Stimulated activated CD4-positive, alpha-beta T cell treated with anti-CD3 and anti-CD28 coated beads, Interleukin-4, amount 100 ng/mL, for 1 hour (primary cell): ENCODE results near the gene SLC1A2.

ENCODE experiments used
- DNase-seq: peaks from one replicate; pipeline ENCODE4 v3.0.0-alpha.2; 2020

Gene SLC1A2

DNA sequence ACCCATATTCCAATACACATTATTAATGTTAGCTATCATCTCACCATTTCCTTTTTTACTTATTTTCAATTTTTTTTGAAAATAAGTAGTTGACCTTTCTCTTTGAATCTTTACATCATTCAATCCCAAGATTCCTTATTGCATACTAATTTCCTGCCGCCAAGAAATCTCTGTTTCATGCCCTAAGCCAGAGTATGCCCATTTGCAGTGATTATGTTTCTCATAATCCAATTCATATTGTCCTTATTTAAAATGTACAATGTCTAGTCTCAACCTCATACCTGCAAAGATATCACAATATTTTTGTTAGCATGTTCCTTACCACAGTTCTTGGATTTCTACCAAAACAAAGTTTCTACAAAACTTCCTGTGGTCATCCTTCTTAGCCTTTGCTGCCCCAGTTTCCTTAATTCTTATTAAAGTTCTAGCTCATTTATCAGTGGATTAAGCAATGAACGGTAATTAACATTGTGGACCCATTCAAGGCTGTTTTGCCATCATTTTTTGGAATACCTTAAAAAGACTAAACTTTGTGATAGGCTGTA, 205.1 kb downstream of the SLC1A2 start:
- no peak for DNase-seq

GRCh38 chr11:35211952-35212351, 207.4 kb downstream of the SLC1A2 start:
- DNase-seq = no peak

DNA sequence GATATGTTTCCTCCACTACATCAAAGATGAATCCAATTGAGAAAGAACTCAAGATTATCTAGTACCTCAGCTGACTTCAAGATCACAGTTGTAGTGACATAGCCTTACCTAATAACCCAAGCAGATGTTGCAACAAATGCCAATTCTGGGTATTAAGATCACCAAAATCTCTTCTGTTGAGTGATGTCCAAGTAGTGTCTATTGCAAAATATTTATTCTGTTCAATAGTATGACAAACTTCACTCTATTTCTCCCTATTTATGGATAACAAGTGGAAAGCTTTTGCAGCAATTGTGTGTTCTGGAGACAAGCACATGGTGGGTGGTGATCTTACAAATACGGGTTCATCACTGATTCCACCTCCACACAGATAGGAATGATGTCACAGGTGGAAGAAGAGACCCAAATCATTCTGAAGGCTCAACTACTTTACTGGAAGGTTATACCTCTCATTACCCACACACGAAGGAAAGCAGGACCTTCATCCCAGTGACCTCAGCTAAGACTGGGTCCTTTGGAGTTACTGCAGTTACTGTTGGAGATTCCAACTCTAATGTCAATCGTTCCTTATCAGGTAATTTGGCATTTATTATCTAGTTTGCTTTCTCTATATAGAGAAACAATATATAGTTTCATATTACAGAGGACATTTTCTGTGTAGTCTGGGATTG, 208.3 kb downstream of the SLC1A2 start:
- DNase-seq = no peak

DNA sequence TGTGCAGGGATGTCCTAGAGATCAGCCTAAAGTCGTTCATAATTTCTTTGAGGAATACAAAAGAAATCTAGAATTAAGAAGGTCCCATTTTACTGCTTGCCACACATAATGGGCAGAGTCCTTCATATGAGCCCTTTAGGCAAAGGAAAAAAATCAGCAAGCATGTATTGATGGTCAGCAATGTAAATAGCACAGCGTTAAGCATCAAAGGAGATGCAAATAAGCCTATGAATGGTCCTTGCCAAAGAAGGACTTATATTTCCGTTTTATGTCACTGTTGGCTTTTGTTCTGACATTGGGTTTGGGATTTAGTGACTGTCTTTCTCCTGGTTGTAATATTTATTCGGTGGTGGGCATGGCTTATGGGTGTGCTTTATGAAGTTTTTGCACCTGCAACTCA, 210.6 kb downstream of the SLC1A2 start:
- DNase-seq = no peak

DNA sequence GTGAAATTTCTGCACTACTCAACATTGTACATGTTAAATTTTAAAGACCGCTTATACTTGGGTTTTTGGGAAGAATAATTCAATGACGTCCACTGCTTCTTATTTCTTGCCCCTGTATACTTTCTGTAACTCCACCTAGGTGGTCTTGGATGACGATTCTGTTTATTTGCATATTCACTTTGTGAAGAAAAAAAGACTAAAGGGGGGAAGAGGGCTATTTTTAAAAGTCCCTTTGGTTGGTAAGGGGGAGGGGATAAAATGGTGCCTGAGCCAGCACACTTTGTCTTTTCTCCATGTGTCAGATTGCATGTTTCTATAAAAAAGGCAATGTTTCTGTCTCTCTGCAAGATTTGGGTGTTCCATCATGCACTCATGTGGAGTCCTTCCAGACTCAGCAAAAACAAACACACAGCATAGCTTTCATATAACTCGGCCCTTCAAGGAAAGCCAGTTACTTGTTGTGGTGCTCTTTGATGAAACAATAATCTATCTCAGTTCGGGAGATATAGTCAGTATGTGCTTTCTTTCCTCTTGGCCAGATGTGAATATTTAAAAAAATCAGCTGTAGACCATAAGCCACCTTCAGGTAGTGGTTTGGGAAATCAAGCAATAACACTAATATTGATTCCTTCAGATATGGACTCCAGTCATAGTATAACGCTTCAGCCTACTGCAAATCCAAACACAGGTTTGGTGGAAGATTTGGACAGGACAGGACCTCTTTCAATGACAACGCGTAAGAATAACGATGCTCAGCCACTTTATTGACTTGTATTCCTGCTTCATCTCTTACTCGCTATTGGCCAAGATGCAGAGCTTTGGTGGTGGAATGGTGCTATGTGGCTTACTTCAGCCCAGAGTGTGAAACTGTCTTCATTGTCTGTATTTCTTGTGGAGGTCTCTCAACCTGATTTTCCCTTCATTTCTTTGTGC, 211.6 kb downstream of the SLC1A2 start:
- no peak for DNase-seq

GRCh38 chr11:35206616-35207015, 212.7 kb downstream of the SLC1A2 start:
- DNase-seq = no peak

DNA sequence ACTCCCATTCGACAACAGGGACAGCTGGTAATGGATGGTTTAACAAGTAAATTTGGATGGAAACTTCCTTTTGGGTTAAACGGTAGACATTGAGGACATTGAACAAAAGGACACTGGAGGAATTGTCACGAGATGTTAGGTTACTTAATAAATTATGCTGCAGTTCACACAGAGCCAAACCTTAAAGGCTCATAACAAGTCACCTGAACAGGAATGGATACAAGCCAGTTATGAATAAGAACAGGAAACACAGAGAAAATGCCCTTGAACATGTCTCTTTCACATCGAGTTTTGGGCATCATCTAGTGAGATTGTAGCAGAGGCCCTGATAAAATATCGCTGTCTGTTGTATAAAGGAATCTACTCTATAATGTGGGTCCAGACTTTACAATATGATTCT, 214.7 kb downstream of the SLC1A2 start:
- no peak for DNase-seq
